Measurements from ENCODE around the gene PPP1R17. TPM values are rescaled to one million over a fixed set of nuclear protein-coding genes. Genes with fewer than 3 reads are reported as not detected.

The PPP1R17 gene
- total and polyA plus RNA-seq, 2 of the 13 experiments (the other 11 are each of a cell fraction or from before 2014, with no cell fraction given) = not detected

Other genes with a start within 250 kb of the PPP1R17 start
- not detected in 2 replicates for gene ITPRID1, start 173.1 kb upstream of the PPP1R17 start, total RNA-seq (2016; rRNA removed; fragmentation: Illumina TruSeq; extraction: Trizol)
- not detected in 2 replicates for gene ITPRID1, start 173.1 kb upstream of the PPP1R17 start, polyA plus RNA-seq (2011; rRNA removed)